AG09309 (cell line): ENCODE data around the gene NCAM1.
"Not testable (repeated sequence)": the region's sequence is repeated elsewhere in the genome, so short reads cannot be mapped to it uniquely, and the experiment has no call there.

Experiments used
- DNase-seq: peaks from one replicate; pipeline ENCODE4 v3.0.0-alpha.2; 2010; ENCODE audit warnings: low read depth
- H3K4me3 ChIP-seq: 2 replicates; pipeline ENCODE4 v1.5.1; 2011; ENCODE audit warnings: mild to moderate bottlenecking, low read depth, low read length, moderate library complexity; ENCODE audit not compliant: control insufficient read depth
- CTCF ChIP-seq: IDR thresholded peaks from 2 replicates; pipeline ENCODE4 v1.5.1; 2011; ENCODE audit warnings: mild to moderate bottlenecking, low read depth, low read length, inconsistent platforms; ENCODE audit not compliant: insufficient read depth, control insufficient read depth; ENCODE audit errors: missing control alignments

NCAM1 gene

GRCh38 chr11:113296447-113297205 lies 335.4 kb downstream of the NCAM1 start:
- TF ChIP-seq CTCF = no peak
- no peak for DNase-seq
- no peak overlapping the region for H3K4me3 ChIP-seq

DNA sequence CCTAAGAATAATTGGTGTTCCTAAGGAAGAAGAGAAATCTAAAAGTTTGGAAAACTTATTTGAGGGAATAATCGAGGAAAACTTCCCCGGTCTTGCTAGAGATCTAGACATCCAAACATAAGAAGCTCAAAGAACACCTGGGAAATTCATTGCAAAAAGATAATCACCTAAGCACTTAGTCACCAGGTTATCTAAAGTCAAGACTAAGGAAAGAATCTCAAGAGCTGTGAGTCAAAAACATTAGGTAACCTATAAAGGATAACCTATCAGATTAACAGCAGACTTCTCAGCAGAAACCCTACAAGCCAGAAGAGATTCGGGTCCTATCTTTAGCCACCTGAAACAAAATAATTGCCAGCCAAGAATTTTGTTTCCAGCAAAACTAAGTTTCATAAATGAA lies 337.3 kb downstream of the NCAM1 start:
- not testable (repeated sequence) for DNase-seq, H3K4me3 ChIP-seq

DNA sequence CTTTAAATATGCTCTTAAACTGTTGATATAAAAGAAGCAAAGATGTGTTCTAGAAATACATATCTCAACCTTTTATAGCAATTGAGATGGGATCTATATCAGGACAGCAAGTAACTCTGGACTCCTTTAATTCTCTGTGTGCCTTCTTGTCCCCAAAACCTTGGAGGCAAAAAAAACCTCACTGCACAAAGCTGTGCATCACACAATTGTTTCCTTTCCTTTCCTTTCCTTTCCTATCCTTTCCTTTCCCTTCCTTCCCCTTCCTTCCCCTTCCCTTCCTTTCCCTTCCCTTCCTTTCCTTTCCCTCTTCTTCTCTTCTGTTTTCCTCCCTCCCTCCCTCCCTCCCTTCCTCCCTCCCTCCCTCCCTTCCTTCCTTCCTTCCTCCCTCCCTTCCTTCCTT lies 343.7 kb downstream of the NCAM1 start:
- no peak for DNase-seq
- no peak for TF ChIP-seq CTCF
- no peak overlapping the region for H3K4me3 ChIP-seq

GRCh38 chr11:113305440-113306336 lies 344.5 kb downstream of the NCAM1 start:
- DNase-seq = peak; percentile 23
- no peak overlapping the region for H3K4me3 ChIP-seq
- TF ChIP-seq CTCF = peak; percentile 95

- no peak for TF ChIP-seq CTCF
- no peak overlapping the region for H3K4me3 ChIP-seq
- no peak for DNase-seq
These were observed 347.4 kb downstream of the NCAM1 start for GRCh38 chr11:113308601-113309000.

DNA sequence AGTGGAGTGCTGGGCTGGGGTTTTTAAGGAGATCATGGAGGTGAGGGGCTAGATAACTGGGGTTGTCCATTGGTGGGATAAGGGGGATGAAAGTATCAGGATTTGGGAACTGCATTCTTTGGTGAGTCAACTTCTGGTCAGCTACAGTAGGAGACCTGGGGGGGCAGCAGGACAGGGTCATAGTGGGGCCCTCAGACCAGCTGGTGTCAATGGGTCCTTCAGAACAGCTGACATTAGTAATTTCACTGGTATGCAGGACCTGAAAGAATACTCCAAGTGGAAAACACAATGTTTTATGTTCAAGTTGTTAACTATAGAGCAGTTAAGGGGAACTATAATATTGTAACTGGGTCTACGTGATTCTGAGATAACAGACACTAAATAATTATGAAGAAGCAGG lies 350.3 kb downstream of the NCAM1 start:
- TF ChIP-seq CTCF = no peak
- no peak for DNase-seq
- no peak overlapping the region for H3K4me3 ChIP-seq

DNA sequence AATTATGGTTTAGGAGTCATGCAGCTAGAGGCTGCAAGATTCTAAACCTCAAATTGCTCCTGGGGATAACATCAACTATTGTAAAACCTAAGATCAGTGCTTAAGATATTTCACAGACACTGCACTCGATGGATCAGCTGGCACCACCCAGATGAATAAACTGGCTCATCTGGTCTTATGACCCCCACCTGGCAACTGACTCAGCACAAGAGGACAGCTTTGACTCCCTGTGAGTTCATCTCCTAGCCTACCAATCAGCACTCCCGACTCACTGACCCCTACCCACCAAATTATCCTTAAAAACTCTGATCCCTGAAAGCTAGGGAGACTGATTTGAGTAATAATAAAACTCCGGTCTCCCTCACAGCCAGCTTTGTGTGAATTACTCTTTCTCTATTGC lies 352.4 kb downstream of the NCAM1 start:
- DNase-seq = no peak
- TF ChIP-seq CTCF = no peak
- no peak overlapping the region for H3K4me3 ChIP-seq
